ENCODE data around the gene FAM180B.
A peak's percentile ranks its signal among the peaks of the same experiment; 100 is the strongest.

Gene FAM180B

GRCh38 chr11:47615249-47615648 lies 28.8 kb downstream of the FAM180B start:
- Histone ChIP-seq H3K27ac (ENCODE audit: low read depth, low read length) (no peak overlapping the region), H2BK120ac (ENCODE audit: insufficient read depth, low read length, poor library complexity) (no peak overlapping the region), H3K4ac (ENCODE audit: low read depth, low read length) (no peak overlapping the region), H3K79me2 (ENCODE audit: control insufficient read depth, insufficient read depth, low read length, poor library complexity) (no peaks in the 10 kb centered on the region), H4K12ac (ENCODE audit: low read depth, low read length) (no peak overlapping the region), H3K36me3 (ENCODE audit: control insufficient read depth in 1 of 2, insufficient read depth in 2 of 2, low read length in 2 of 2) (peaks cover 12 to 13% of the 10 kb centered on the region in 2 experiments), H4K91ac (ENCODE audit: low read depth, low read length) (no peak overlapping the region), H3K79me1 (ENCODE audit: low read length) (no peaks in the 10 kb centered on the region), H3K14ac (ENCODE audit: low read length) (no peak overlapping the region), H2BK5ac (ENCODE audit: low read depth, low read length, poor library complexity) (no peak overlapping the region), H2AFZ (ENCODE audit: insufficient read depth, low read length, poor library complexity) (no peak overlapping the region), H3K9me3 (ENCODE audit: insufficient read depth, low read depth, low read length) (no peaks in the 10 kb centered on the region), H3K27me3 (ENCODE audit: insufficient read depth, low read length) (no peaks in the 10 kb centered on the region), H2BK12ac (ENCODE audit: low read length) (no peak overlapping the region), H2AK5ac (ENCODE audit: low read length) (no peak overlapping the region), H3K4me1 (ENCODE audit: control insufficient read depth in 1 of 2, insufficient read depth in 2 of 2, low read length in 2 of 2) (no peaks in the 10 kb centered on the region), H3K9ac (ENCODE audit: low read length) (no peak overlapping the region), H4K8ac (ENCODE audit: low read depth, low read length) (no peak overlapping the region), H3K4me2 (ENCODE audit: low read length) (no peak overlapping the region), H3K18ac (ENCODE audit: low read length) (no peak overlapping the region), H3K23ac (ENCODE audit: low read length) (no peak overlapping the region), H3K4me3 (ENCODE audit: low read depth, low read length) (no peak overlapping the region)
- no peak for DNase-seq

- H2BK120ac ChIP-seq (ENCODE audit: insufficient read depth, low read length, poor library complexity) = no peak overlapping the region
- no peak overlapping the region for H4K8ac ChIP-seq (ENCODE audit: low read depth, low read length)
- H3K4me2 ChIP-seq (ENCODE audit: low read length) = no peak overlapping the region
- no peak overlapping the region for H2AK5ac ChIP-seq (ENCODE audit: low read length)
- no peak overlapping the region for H2BK5ac ChIP-seq (ENCODE audit: low read depth, low read length, poor library complexity)
- no peak overlapping the region for H4K91ac ChIP-seq (ENCODE audit: low read depth, low read length)
- no peak overlapping the region for H3K4ac ChIP-seq (ENCODE audit: low read depth, low read length)
- H3K27ac ChIP-seq (ENCODE audit: low read depth, low read length) = no peak overlapping the region
- H3K79me1 ChIP-seq (ENCODE audit: low read length) = no peaks in the 10 kb centered on the region
- H3K79me2 ChIP-seq (ENCODE audit: control insufficient read depth, insufficient read depth, low read length, poor library complexity) = no peaks in the 10 kb centered on the region
- H3K9me3 ChIP-seq (ENCODE audit: insufficient read depth, low read depth, low read length) = no peaks in the 10 kb centered on the region
- no peak overlapping the region for H2BK12ac ChIP-seq (ENCODE audit: low read length)
- H3K14ac ChIP-seq (ENCODE audit: low read length) = no peak overlapping the region
- H3K4me3 ChIP-seq (ENCODE audit: low read depth, low read length) = no peak overlapping the region
- peaks cover 20 to 23% of the 10 kb centered on the region in 2 experiments for H3K36me3 ChIP-seq (ENCODE audit: control insufficient read depth in 1 of 2, insufficient read depth in 2 of 2, low read length in 2 of 2)
- no peaks in the 10 kb centered on the region for H3K27me3 ChIP-seq (ENCODE audit: insufficient read depth, low read length)
- no peak overlapping the region for H3K23ac ChIP-seq (ENCODE audit: low read length)
- H4K12ac ChIP-seq (ENCODE audit: low read depth, low read length) = no peak overlapping the region
- H3K9ac ChIP-seq (ENCODE audit: low read length) = no peak overlapping the region
- H2AFZ ChIP-seq (ENCODE audit: insufficient read depth, low read length, poor library complexity) = no peak overlapping the region
- no CpG with 5 or more reads among the region's 10 CpGs for WGBS (ENCODE audit: extremely low coverage, insufficient coverage, insufficient read length)
- peak in 1 of 2 donors; percentile 49 for DNase-seq
- H3K18ac ChIP-seq (ENCODE audit: low read length) = no peak overlapping the region
- no peaks in the 10 kb centered on the region for H3K4me1 ChIP-seq (ENCODE audit: control insufficient read depth in 1 of 2, insufficient read depth in 2 of 2, low read length in 2 of 2)
These were observed 30.4 kb downstream of the FAM180B start for GRCh38 chr11:47616726-47617416.

- H4K8ac ChIP-seq (ENCODE audit: low read depth, low read length) = no peak overlapping the region
These were observed 30.9 kb downstream of the FAM180B start for GRCh38 chr11:47617417-47617809.

GRCh38 chr11:47620836-47621378 lies 34.4 kb downstream of the FAM180B start:
- Histone ChIP-seq H3K4me2 (ENCODE audit: low read length) (no peak overlapping the region), H3K18ac (ENCODE audit: low read length) (no peak overlapping the region), H3K27ac (ENCODE audit: low read depth, low read length) (no peak overlapping the region), H3K79me1 (ENCODE audit: low read length) (no peaks in the 10 kb centered on the region), H3K79me2 (ENCODE audit: control insufficient read depth, insufficient read depth, low read length, poor library complexity) (no peaks in the 10 kb centered on the region), H3K4me1 (ENCODE audit: control insufficient read depth in 1 of 2, insufficient read depth in 2 of 2, low read length in 2 of 2) (no peaks in the 10 kb centered on the region), H3K36me3 (ENCODE audit: control insufficient read depth in 1 of 2, insufficient read depth in 2 of 2, low read length in 2 of 2) (peaks cover 31 to 42% of the 10 kb centered on the region in 2 experiments), H3K27me3 (ENCODE audit: insufficient read depth, low read length) (no peaks in the 10 kb centered on the region), H3K9me3 (ENCODE audit: insufficient read depth, low read depth, low read length) (no peaks in the 10 kb centered on the region), H3K9ac (ENCODE audit: low read length) (no peak overlapping the region), H2BK120ac (ENCODE audit: insufficient read depth, low read length, poor library complexity) (no peak overlapping the region), H3K14ac (ENCODE audit: low read length) (no peak overlapping the region), H3K4me3 (ENCODE audit: low read depth, low read length) (no peak overlapping the region), H3K4ac (ENCODE audit: low read depth, low read length) (no peak overlapping the region), H3K23ac (ENCODE audit: low read length) (no peak overlapping the region), H2AK5ac (ENCODE audit: low read length) (no peak overlapping the region), H4K91ac (ENCODE audit: low read depth, low read length) (no peak overlapping the region), H2AFZ (ENCODE audit: insufficient read depth, low read length, poor library complexity) (no peak overlapping the region), H4K12ac (ENCODE audit: low read depth, low read length) (no peak overlapping the region), H2BK12ac (ENCODE audit: low read length) (no peak overlapping the region), H2BK5ac (ENCODE audit: low read depth, low read length, poor library complexity) (no peak overlapping the region), H4K8ac (ENCODE audit: low read depth, low read length) (no peak overlapping the region)
- no peak for DNase-seq
- WGBS (ENCODE audit: extremely low coverage, insufficient coverage, insufficient read length) = no CpG with 5 or more reads among the region's 2 CpGs

More at GRCh38 chr11:47617417-47617809, 30.9 kb downstream of the FAM180B start:
- Histone ChIP-seq H3K9me3 (ENCODE audit: insufficient read depth, low read depth, low read length) (no peaks in the 10 kb centered on the region), H3K4me2 (ENCODE audit: low read length) (no peak overlapping the region), H2BK120ac (ENCODE audit: insufficient read depth, low read length, poor library complexity) (no peak overlapping the region), H2AK5ac (ENCODE audit: low read length) (no peak overlapping the region), H4K12ac (ENCODE audit: low read depth, low read length) (no peak overlapping the region), H2BK12ac (ENCODE audit: low read length) (no peak overlapping the region), H3K14ac (ENCODE audit: low read length) (no peak overlapping the region), H3K27me3 (ENCODE audit: insufficient read depth, low read length) (no peaks in the 10 kb centered on the region), H3K9ac (ENCODE audit: low read length) (no peak overlapping the region), H3K79me2 (ENCODE audit: control insufficient read depth, insufficient read depth, low read length, poor library complexity) (no peaks in the 10 kb centered on the region), H4K91ac (ENCODE audit: low read depth, low read length) (no peak overlapping the region), H3K79me1 (ENCODE audit: low read length) (no peaks in the 10 kb centered on the region), H2AFZ (ENCODE audit: insufficient read depth, low read length, poor library complexity) (no peak overlapping the region), H2BK5ac (ENCODE audit: low read depth, low read length, poor library complexity) (no peak overlapping the region), H3K4ac (ENCODE audit: low read depth, low read length) (no peak overlapping the region), H3K23ac (ENCODE audit: low read length) (no peak overlapping the region), H3K4me1 (ENCODE audit: control insufficient read depth in 1 of 2, insufficient read depth in 2 of 2, low read length in 2 of 2) (no peaks in the 10 kb centered on the region), H3K27ac (ENCODE audit: low read depth, low read length) (no peak overlapping the region), H3K36me3 (ENCODE audit: control insufficient read depth in 1 of 2, insufficient read depth in 2 of 2, low read length in 2 of 2) (peaks cover 20 to 24% of the 10 kb centered on the region in 2 experiments), H3K18ac (ENCODE audit: low read length) (no peak overlapping the region), H3K4me3 (ENCODE audit: low read depth, low read length) (no peak overlapping the region)
- WGBS (ENCODE audit: extremely low coverage, insufficient coverage, insufficient read length) = no CpG with 5 or more reads among the region's 3 CpGs
- no peak for DNase-seq
